H9 (cell line): Measurements from ENCODE around the gene SH3RF3. TPM values are rescaled to one million over a fixed set of nuclear protein-coding genes. Genes with fewer than 3 reads are reported as not detected.

Source experiments
- DNase-seq: peaks from one replicate; pipeline ENCODE4 v3.0.0-alpha.2; 2017
- H2AFZ ChIP-seq: one replicate; pipeline ENCODE4 v1.6.1; 2013; ENCODE audit warnings: mild to moderate bottlenecking, low read length, control low read depth, moderate library complexity
- H2AK5ac ChIP-seq: 2 replicates; pipeline ENCODE4 v1.6.1; 2013; ENCODE audit warnings: low read length, control low read depth, mixed read lengths; ENCODE audit not compliant: insufficient read length
- H2BK120ac ChIP-seq: one replicate; pipeline ENCODE4 v1.6.1; 2013; ENCODE audit warnings: low read depth, mild to moderate bottlenecking, low read length, control low read depth, inconsistent platforms; ENCODE audit not compliant: poor library complexity, severe bottlenecking
- H2BK12ac ChIP-seq: 2 replicates; pipeline ENCODE4 v1.6.1; 2013; ENCODE audit warnings: low read length, control low read depth, mixed read lengths, low read depth; ENCODE audit not compliant: insufficient read length
- H2BK15ac ChIP-seq: 2 replicates; pipeline ENCODE4 v1.6.1; 2013; ENCODE audit warnings: low read depth, low read length, control low read depth
- H2BK20ac ChIP-seq: one replicate; pipeline ENCODE4 v1.6.1; 2013; ENCODE audit warnings: low read depth, mild to moderate bottlenecking, low read length, control low read depth, inconsistent platforms; ENCODE audit not compliant: poor library complexity, severe bottlenecking
- H2BK5ac ChIP-seq: 2 replicates; pipeline ENCODE4 v1.6.1; 2013; ENCODE audit warnings: low read length, control low read depth, mixed read lengths; ENCODE audit not compliant: insufficient read length
- H3K14ac ChIP-seq: 2 replicates; pipeline ENCODE4 v1.6.1; 2013; ENCODE audit warnings: low read length, control low read depth; ENCODE audit not compliant: insufficient read depth
- H3K18ac ChIP-seq: 2 replicates; pipeline ENCODE4 v1.6.1; 2013; ENCODE audit warnings: low read depth, mild to moderate bottlenecking, mixed read lengths, low read length, control low read depth; ENCODE audit not compliant: insufficient read length
- H3K23ac ChIP-seq: 2 replicates; pipeline ENCODE4 v1.6.1; 2013; ENCODE audit warnings: low read length, control low read depth, mixed read lengths, low read depth; ENCODE audit not compliant: insufficient read length
- H3K23me2 ChIP-seq: 2 replicates; pipeline ENCODE4 v1.6.1; 2013; ENCODE audit warnings: low read depth, mild to moderate bottlenecking, mixed read lengths, low read length, control low read depth; ENCODE audit not compliant: insufficient read length, poor library complexity, severe bottlenecking
- H3K27ac ChIP-seq: 2 replicates; pipeline ENCODE4 v1.5.1; 2013; ENCODE audit warnings: low read length, control low read depth, mixed read lengths, low read depth; ENCODE audit not compliant: insufficient read length
- H3K27me3 ChIP-seq: 2 replicates; pipeline ENCODE4 v1.6.1; 2013; ENCODE audit warnings: low read length, control low read depth, inconsistent platforms; ENCODE audit not compliant: insufficient read depth
- H3K4ac ChIP-seq: 2 replicates; pipeline ENCODE4 v1.6.1; 2013; ENCODE audit warnings: low read depth, mild to moderate bottlenecking, control low read depth, inconsistent platforms, low read length, moderate library complexity
- H3K4me1 ChIP-seq: 2 replicates; pipeline ENCODE4 v1.6.1; 2013; ENCODE audit warnings: low read length, control low read depth, inconsistent platforms; ENCODE audit not compliant: insufficient read depth
- H3K4me2 ChIP-seq: 2 replicates; pipeline ENCODE4 v1.6.1; 2013; ENCODE audit warnings: low read length, control low read depth, mixed read lengths; ENCODE audit not compliant: insufficient read length, insufficient read depth
- H3K56ac ChIP-seq: 2 replicates; pipeline ENCODE4 v1.6.1; 2013; ENCODE audit warnings: low read depth, mild to moderate bottlenecking, mixed read lengths, low read length, control low read depth; ENCODE audit not compliant: insufficient read length
- H3K79me1 ChIP-seq: 2 replicates; pipeline ENCODE4 v1.6.1; 2013; ENCODE audit warnings: low read depth, mild to moderate bottlenecking, moderate library complexity, low read length, control low read depth, inconsistent platforms; ENCODE audit not compliant: insufficient read depth, poor library complexity, severe bottlenecking
- H3K79me2 ChIP-seq: 2 replicates; pipeline ENCODE4 v1.6.1; 2013; ENCODE audit warnings: low read length, control low read depth, inconsistent platforms; ENCODE audit not compliant: insufficient read depth
- H3K9ac ChIP-seq: 2 replicates; pipeline ENCODE4 v1.6.1; 2013; ENCODE audit warnings: low read length, control low read depth, mixed read lengths; ENCODE audit not compliant: insufficient read length; ENCODE audit errors: extremely low read depth
- H3K9me3 ChIP-seq: one replicate; pipeline ENCODE4 v1.6.1; 2013; ENCODE audit warnings: low read depth, low read length, inconsistent platforms; ENCODE audit not compliant: control insufficient read depth
- H3T11ph ChIP-seq: one replicate; pipeline ENCODE4 v1.6.1; 2013; ENCODE audit warnings: mild to moderate bottlenecking, low read length, control low read depth, inconsistent platforms
- H4K20me1 ChIP-seq: one replicate; pipeline ENCODE4 v1.6.1; 2013; ENCODE audit not compliant: control insufficient read depth, insufficient read length, insufficient read depth
- H4K5ac ChIP-seq: 2 replicates; pipeline ENCODE4 v1.6.1; 2013; ENCODE audit warnings: low read depth, mild to moderate bottlenecking, mixed read lengths, low read length, control low read depth; ENCODE audit not compliant: insufficient read length
- H4K8ac ChIP-seq: replicated peaks from 2 replicates; pipeline ENCODE4 v1.6.1; 2013; ENCODE audit warnings: low read length, control low read depth, mixed read lengths, low read depth; ENCODE audit not compliant: insufficient read length
- H4K91ac ChIP-seq: 2 replicates; pipeline ENCODE4 v1.6.1; 2013; ENCODE audit warnings: low read depth, mild to moderate bottlenecking, moderate library complexity, mixed read lengths, low read length, control low read depth; ENCODE audit not compliant: insufficient read length
- H3K27ac Mint-ChIP-seq, 3 experiments: 2 replicates in 2 of 3; 3 replicates in 1 of 3; pipeline ENCODE4 v1.8.0; 2020 to 2021; ENCODE audit warnings: mixed read lengths in 3 of 3, mild to moderate bottlenecking in 1 of 3, moderate library complexity in 1 of 3
- H3K27me3 Mint-ChIP-seq: 2 replicates; pipeline ENCODE4 v1.8.0; 2021; ENCODE audit warnings: low read depth, mild to moderate bottlenecking, moderate library complexity, mixed read lengths
- H3K36me3 Mint-ChIP-seq, 3 experiments: 2 replicates in 2 of 3; 3 replicates in 1 of 3; pipeline ENCODE4 v1.8.0; 2020 to 2021; ENCODE audit warnings: low read depth in 3 of 3, mixed read lengths in 3 of 3; ENCODE audit not compliant: insufficient read depth in 1 of 3
- H3K4me1 Mint-ChIP-seq, 2 experiments: 2 replicates each; pipeline ENCODE4 v1.8.0; 2020; ENCODE audit warnings: mixed read lengths in 2 of 2
- H3K4me3 Mint-ChIP-seq, 2 experiments: 2 replicates in 1 of 2; 3 replicates in 1 of 2; pipeline ENCODE4 v1.8.0; 2020 to 2021; ENCODE audit warnings: mild to moderate bottlenecking in 2 of 2, mixed read lengths in 2 of 2, moderate library complexity in 1 of 2
- H3K9me3 Mint-ChIP-seq, 2 experiments: 2 replicates in 1 of 2; 3 replicates in 1 of 2; pipeline ENCODE4 v1.8.0; 2020; ENCODE audit warnings: mild to moderate bottlenecking in 2 of 2, mixed read lengths in 2 of 2, moderate library complexity in 1 of 2
- WGBS: extraction: QIAGEN DNeasy Blood & Tissue Kit; methylation state at CpG from one replicate; pipeline ENCODE4 v1.1.7; 2013; ENCODE audit warnings: missing lambda C conversion rate, low lambda C conversion rate, mixed read lengths; ENCODE audit not compliant: insufficient read length; ENCODE audit errors: extremely low coverage; 5-methylcytosine and 5-hydroxymethylcytosine counted together
- total RNA-seq: library from RNA; stranded (reverse); gene quantifications from 2 replicates; pipeline ENCODE4 v1.2.1, GENCODE V29; 2021
- TF ChIP-seq, protein P1 (sequence below): fragments of 200-600 bp; sonication (generic); conservative IDR thresholded peaks from 3 replicates; pipeline ENCODE4 v1.8.0; 2021; ENCODE audit warnings: antibody characterized with exemption, mild to moderate bottlenecking

The SH3RF3 gene
- total RNA-seq, 1 experiment from 2014 or later, result 0.46 TPM

DNA sequence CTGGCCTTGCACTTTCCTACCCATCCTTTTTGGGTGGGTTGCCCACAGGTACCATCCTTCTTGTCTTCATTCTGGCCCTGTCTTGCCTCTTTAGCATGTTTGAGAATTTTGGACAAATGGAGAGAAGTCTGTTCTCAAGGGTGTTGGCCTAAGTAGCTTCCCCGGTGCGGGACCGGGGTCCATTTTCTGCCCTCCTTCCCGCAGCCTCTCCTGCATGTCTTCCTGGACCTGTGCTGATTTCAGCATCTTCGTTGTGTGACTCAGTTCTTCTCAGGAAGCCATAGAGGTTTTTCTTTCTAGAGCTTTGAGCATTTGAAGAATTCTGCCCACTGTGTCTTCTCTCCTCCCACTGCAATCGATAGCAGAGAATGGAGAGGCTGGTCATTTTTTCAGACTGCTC lies 172.7 kb downstream of the SH3RF3 start:
- no peaks in the 10 kb centered on the region for H3K27me3 ChIP-seq
- H2BK15ac ChIP-seq, result no peak overlapping the region
- H2BK20ac ChIP-seq, result no peak overlapping the region
- Mint-ChIP-seq H3K27ac (no peak overlapping the region), H3K4me3 (no peak overlapping the region), H3K27me3 (peaks cover 4% of the 10 kb centered on the region), H3K9me3 (no peaks in the 10 kb centered on the region), H3K4me1 (peaks cover 8 to 12% of the 10 kb centered on the region in 2 experiments), H3K36me3 (peaks cover 0 to 1% (median 0%) of the 10 kb centered on the region in 3 experiments; a peak in 1 of 7 replicates)
- TF ChIP-seq, protein P1, sequence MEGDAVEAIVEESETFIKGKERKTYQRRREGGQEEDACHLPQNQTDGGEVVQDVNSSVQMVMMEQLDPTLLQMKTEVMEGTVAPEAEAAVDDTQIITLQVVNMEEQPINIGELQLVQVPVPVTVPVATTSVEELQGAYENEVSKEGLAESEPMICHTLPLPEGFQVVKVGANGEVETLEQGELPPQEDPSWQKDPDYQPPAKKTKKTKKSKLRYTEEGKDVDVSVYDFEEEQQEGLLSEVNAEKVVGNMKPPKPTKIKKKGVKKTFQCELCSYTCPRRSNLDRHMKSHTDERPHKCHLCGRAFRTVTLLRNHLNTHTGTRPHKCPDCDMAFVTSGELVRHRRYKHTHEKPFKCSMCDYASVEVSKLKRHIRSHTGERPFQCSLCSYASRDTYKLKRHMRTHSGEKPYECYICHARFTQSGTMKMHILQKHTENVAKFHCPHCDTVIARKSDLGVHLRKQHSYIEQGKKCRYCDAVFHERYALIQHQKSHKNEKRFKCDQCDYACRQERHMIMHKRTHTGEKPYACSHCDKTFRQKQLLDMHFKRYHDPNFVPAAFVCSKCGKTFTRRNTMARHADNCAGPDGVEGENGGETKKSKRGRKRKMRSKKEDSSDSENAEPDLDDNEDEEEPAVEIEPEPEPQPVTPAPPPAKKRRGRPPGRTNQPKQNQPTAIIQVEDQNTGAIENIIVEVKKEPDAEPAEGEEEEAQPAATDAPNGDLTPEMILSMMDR, result no peak
- H3K27ac ChIP-seq, result no peak overlapping the region
- H3K4me1 ChIP-seq, result peaks cover 3% of the 10 kb centered on the region; the same call in 1 of the 2 replicates
- H2BK12ac ChIP-seq, result no peak overlapping the region
- no peak overlapping the region for H4K5ac ChIP-seq
- H3K23me2 ChIP-seq, result no peaks in the 10 kb centered on the region
- no peak overlapping the region for H4K91ac ChIP-seq
- H3K23ac ChIP-seq, result no peak overlapping the region
- no peaks in the 10 kb centered on the region for H3K79me1 ChIP-seq
- no peak overlapping the region for H2BK5ac ChIP-seq
- no peak overlapping the region for H2AK5ac ChIP-seq
- no peaks in the 10 kb centered on the region for H3K9me3 ChIP-seq
- no peak overlapping the region for H2BK120ac ChIP-seq
- no peak overlapping the region for H3K14ac ChIP-seq
- DNase-seq, result no peak
- H3K18ac ChIP-seq, result no peak overlapping the region
- no peaks in the 10 kb centered on the region for H4K20me1 ChIP-seq
- H3K79me2 ChIP-seq, result no peaks in the 10 kb centered on the region
- no peak overlapping the region for H3K56ac ChIP-seq
- no CpG with 5 or more reads among the region's 6 CpGs for WGBS
- H3K4me2 ChIP-seq, result no peak overlapping the region
- no peak overlapping the region for H3K4ac ChIP-seq
- no peak overlapping the region for H4K8ac ChIP-seq
- no peak overlapping the region for H3K9ac ChIP-seq
- H3T11ph ChIP-seq, result no peak overlapping the region
- H2AFZ ChIP-seq, result no peak overlapping the region
